ENCODE measurements around the gene MPP4.

Gene MPP4

DNA sequence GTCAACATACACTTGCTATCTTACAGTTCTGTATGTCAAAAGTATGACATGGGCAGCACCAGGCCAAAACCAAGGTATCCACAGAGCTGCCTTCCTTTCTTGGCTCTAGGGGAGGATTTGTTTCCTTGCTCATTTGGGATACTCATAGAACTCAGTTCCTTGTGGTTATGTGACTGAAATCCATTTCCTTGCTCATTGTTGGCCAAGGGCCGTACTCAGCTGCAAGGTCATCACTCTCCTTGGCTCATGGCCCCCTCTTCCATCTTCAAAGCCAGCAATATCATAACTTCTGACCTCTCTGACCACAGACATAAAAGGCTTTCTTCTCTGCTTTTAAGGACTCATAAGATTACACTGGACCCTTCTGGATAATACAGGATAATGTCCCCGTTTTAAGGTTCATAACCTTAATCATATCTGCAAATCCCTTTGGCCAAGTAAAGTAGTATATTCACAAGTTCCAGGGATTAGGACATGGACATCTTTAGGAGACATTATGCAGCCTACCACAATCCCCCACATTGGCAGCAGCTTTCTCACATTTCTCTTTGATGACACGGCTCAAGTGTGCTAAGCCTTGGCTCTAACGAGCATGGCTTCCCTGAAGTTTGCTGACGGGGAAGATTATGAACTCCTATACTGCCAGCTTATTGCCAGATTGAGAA, 76.0 kb downstream of the MPP4 start:
- no peak for DNase-seq

GRCh38 chr2:201621293-201621999, 77.0 kb downstream of the MPP4 start:
- DNase-seq: no peak

- DNase-seq: no peak
Observed at GRCh38 chr2:201618744-201619662, 79.4 kb downstream of the MPP4 start.

- no peak for DNase-seq
Observed at GRCh38 chr2:201608021-201608420, 90.4 kb downstream of the MPP4 start.

DNA sequence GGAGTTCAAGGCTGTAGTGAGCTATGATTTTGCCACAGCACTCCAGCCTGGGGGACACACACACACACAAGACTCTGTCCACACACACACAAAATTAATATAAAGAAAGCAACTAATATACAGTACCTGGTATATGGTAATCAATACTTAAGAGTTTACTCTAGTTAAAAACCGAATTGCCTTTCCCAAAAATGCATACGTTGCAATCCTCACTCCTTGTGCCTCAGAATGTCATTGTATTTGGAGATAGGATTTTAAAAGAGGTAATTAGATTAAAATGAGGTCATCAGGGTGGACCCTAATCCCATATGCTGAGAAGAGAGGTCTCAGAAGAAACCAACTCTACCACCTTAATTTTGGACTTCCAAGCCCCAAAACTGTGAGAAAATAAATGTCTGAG, 90.9 kb downstream of the MPP4 start:
- DNase-seq: no peak

DNA sequence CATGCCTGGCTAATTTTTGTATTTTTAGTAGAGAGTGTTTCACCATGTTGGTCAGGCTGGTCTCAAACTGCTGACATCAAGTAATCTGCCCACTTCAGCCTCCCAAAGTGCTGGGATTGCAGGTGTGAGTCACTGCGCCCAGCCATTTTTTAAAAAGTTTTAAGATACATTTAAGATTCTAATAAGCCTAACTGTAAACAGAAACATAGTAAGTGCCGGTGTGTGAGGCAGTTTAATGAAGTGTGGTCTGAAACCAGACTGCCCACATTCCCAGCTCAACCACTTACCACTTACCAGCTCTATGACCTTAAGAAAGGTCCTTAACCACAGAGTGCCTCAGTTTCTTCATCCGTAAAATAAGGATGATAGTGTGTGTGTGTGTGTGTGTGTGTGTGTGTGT, 97.5 kb downstream of the MPP4 start:
- DNase-seq: no peak

GRCh38 chr2:201597397-201597796, 101.0 kb downstream of the MPP4 start:
- DNase-seq: no peak

Data from activated CD4-positive, alpha-beta T cell treated with anti-CD3 and anti-CD28 coated beads, Interleukin-2, amount 50 U/mL, for 1 hour (primary cell).